Right forelimb (tissue), 1 donor: ENCODE results near the gene TAC3.
"Not testable (repeated sequence)": the region's sequence is repeated elsewhere in the genome, so short reads cannot be mapped to it uniquely, and the experiment has no call there.

ENCODE experiments used
- DNase-seq: peaks from one replicate; pipeline ENCODE4 v3.0.0-alpha.2; 2018

Gene TAC3

DNA sequence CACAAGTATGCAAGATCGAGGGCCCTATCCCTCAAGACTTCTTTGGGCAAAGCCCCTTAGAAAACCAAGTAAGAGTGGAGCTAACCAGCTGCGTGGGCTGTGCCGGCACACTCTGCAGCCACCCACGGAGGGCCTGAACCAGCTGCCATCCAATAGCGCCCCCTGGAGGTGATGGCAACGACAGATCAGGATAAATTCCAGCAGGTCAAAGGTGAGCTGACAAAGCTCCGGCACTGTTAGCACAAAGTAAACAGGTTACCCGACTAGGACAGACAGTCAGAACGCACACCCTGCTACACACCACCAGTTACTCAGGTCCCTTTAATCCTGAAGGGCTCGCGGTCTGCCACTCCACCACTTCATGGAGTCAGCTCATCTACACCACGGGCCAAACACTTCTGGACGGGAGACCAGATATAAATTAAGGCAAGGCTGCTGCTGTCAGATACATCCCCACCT lies 14.9 kb downstream of the TAC3 start:
- no peak for DNase-seq

DNA sequence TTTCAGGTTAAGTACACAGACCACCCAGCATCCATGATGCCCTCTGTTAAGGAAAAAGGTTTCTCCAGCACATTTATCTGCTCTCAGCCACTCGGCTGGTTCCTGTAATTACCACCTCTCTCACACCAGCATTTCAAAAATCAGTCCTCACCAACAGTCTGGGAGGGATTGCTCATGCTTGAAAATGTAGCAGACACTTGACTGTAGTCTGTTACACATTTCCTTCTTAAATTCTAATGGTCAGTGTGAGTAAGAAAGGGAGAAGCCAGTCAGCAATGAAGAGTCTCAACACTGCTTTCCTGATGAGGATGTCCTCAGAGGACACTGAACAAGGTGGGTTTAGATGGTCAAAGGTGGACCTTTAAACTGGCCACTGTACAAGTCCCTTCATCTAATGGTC lies 15.9 kb downstream of the TAC3 start:
- DNase-seq, result no peak

DNA sequence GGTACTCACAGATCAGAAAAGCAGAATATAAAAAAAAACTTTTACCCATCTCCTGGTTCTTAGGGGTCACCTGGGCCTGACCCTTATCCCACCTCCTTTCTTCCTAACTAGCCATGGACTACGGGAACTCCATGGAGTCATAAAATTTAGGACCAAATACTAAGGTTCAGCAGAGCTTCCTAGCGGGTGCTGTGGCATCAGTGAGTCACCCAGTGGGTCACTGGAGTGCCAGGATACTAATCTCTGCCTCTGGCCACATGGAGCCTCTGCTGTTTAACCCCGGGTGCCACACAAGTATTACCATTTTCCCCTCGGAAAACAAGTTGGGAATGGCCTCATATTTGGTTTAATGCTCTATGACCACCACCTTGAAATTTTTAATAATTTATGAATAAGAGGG lies 16.9 kb downstream of the TAC3 start:
- no peak for DNase-seq

DNA sequence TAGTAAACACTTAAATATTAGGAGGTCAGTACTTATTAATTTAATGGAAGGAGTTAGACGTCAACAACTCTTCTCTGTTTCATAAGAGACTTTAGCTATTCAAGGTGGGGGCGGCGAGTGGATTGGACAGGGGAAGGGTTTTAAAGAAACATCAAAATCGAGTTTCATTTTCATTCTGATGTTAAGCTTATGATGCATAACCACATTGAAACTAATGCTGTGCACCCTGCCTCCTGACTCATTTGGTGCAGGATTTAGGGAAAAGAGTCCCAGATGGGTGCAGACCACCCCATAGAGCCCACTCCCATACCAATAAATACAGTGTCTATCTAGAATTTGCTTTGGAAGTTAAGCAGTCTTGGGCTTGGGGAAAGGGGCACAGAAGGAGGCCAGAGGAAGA lies 17.3 kb downstream of the TAC3 start:
- DNase-seq, result no peak

DNA sequence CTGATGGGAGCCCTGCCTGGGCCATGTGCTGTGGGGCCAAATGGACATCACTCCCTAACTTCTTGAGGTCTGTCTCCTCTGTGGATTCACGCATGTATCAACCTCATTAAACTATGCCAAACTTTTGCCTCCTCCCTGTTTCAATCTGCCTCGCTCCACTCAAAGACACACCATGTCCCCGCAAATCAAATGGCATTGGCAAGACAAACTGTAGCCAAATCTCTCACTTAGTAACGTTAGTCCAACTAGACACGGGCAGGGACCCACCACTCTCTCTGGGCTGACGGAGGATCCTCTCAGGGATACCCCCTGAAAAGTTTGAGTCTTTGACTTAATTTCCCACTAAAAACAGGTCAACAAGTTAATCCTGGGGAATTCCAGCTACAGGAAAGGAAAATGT lies 18.0 kb downstream of the TAC3 start:
- DNase-seq, result no peak

DNA sequence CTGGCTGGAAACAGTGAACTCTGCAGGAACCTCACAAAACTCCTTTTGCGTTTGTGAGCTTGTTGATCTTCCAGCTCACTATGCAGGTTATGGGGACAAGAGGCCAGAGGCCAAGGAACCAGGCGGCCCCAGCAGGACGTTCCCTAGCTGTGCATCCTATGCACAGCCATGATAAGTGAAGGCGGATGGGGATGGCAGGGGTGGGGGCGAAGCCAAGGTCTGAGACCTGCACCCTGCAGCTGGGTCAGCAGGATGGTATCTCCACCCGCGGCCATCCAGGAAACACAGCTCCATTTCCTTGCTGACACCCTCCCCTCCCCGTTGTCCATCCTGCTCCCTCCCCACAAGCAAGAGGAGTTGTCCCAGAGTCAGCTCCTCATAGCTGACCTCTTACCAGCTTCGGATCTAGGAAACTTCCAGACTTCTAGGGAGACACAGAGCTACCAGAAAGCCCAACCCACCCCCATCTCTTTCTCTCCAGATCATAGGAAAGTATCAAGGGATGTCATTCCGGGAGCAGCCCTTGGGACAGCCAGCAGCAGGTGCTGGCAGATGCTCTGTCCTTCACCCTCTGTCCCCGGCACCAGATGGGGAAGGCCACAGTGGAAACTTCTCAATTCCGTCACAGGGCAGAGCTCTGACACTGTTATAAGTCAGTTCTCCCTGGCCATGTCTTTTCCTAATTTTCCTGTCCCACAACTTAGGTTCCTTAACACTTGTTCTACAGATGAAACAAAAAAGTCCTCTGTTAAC lies 19.4 kb downstream of the TAC3 start:
- DNase-seq, result no peak

DNA sequence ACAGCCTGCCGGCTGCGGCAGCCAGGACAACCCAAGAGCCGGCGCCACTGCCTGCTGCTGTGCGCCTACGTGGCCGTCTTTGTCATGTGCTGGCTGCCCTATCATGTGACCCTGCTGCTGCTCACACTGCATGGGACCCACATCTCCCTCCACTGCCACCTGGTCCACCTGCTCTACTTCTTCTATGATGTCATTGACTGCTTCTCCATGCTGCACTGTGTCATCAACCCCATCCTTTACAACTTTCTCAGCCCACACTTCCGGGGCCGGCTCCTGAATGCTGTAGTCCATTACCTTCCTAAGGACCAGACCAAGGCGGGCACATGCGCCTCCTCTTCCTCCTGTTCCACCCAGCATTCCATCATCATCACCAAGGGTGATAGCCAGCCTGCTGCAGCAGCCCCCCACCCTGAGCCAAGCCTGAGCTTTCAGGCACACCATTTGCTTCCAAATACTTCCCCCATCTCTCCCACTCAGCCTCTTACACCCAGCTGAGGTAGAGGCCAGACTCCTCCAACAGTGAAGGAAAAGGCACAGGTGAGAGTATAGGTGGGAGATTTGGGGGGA lies 20.3 kb downstream of the TAC3 start:
- DNase-seq, result no peak

DNA sequence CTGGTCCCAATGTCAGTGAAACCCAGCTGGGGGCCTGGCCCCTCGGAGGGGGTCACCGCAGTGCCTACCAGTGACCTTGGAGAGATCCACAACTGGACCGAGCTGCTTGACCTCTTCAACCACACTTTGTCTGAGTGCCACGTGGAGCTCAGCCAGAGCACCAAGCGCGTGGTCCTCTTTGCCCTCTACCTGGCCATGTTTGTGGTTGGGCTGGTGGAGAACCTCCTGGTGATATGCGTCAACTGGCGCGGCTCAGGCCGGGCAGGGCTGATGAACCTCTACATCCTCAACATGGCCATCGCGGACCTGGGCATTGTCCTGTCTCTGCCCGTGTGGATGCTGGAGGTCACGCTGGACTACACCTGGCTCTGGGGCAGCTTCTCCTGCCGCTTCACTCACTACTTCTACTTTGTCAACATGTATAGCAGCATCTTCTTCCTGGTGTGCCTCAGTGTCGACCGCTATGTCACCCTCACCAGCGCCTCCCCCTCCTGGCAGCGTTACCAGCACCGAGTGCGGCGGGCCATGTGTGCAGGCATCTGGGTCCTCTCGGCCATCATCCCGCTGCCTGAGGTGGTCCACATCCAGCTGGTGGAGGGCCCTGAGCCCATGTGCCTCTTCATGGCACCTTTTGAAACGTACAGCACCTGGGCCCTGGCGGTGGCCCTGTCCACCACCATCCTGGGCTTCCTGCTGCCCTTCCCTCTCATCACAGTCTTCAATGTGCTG lies 21.0 kb downstream of the TAC3 start:
- DNase-seq, result no peak

DNA sequence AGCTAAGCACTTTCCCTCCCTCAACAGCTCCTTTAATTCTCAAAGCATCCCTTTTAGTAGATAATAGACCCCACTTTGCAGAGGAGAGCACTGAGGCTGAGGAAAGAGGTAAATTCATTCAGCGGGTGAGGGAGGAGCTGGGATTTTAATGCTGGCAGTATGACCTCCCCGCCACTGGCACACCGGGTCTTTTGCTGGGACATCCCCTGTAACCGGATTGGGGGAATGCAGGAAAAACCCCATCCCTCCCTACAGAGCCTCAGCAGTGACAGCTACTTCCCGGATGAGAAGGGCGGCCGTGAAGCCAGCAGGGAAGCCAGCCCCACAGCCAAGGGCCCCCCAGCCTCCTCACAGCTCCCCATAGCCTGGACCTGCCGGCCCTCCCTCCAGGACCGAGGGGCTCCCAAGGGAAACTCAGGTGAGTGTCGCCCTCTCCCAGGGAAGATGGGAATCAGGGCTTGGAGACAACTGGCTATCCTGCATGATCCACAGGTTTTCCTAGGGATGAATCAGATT lies 22.0 kb downstream of the TAC3 start:
- no peak for DNase-seq

DNA sequence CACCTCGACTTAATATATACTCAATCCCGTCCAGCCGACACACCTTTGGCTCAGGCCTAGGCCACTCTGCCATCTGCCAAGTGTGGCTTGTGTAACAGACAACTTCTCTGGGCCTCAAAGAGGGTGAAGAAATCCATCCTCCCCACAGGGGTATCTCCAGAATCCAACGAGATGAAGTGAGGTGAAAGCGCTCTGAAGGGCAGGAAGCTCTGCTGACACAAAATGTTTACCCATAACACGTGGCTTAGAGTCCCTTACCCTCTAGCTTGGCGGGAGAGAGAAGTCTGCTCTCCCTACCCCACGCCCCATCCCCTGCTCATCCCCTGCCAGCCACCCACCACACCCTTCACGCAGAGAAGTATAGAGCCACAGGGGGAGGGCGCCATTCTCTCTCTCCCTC lies 23.0 kb downstream of the TAC3 start:
- no peak for DNase-seq

DNA sequence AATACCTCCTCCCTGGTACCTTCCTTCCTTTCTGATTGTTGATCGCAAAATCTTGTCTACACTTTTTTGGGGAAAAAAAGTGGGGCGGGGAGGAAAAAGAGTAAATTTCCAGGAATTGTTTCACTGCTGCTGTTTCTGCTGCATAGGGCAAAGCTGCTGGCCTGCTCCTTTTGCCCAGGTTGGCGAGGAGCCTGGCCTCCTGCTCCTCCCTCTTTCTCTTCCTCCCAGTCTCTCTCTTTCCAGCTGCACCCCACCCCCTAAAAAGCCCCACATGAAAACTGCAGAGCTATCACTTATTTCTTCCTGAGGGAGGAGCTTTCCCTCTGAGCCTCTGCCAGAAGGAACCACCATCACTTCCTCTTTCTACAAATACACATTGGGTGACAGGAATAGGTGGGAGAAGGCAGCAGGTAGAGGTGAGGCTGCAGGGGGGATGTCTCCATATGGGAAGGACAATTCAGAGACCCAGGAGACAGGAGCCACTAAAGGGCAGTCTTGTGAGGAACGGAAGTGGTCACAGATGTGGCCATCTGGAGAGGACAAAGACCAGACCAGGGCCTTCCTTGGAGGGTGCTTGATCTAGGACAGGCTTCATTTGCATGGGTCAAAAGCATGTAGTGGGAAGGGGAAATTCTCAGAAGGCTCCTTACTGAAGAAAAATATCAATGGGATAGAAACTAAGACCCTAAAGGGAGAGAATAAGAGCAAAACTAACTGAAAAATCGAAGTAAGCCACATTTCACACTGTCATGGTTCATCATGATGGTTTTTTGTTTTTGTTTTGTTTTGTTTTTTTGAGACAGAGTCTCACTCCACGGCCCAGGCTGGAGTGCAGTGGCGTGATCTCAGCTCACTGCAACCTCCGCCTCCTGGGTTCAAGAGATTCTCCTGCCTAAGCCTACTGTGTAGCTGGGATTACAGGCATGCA lies 24.7 kb downstream of the TAC3 start:
- no peak for DNase-seq

DNA sequence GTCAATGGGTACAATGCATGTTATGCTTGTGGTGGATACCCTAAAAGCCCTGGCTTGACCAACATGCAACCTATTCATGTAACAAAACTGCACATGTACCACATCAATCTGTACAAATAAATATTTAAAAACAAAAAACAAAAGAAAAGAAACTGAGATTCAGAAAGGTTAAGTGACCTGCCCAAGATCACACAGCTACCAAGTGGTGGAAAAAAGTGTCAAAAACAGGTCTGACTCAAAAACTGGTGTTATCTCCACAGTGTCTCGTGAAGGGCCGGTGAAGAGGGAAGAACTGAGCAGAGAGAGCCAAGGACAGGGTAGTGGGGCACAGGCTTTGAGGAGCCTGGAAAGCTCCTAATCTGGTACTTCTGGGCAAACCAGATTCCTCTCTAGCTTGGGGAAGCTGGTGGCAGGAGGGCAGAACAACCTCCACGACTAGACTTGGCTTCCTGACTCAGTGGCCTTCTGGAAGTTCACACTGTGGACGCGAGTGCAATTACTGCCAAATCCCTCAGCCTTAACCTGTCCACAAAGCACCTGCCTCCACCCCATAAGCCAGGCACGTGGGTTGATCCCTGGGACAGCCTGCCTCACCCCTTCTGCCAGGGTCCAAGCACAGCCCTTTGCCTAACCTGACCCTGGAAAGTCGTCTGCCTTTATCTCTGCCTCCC lies 25.5 kb downstream of the TAC3 start:
- no peak for DNase-seq

DNA sequence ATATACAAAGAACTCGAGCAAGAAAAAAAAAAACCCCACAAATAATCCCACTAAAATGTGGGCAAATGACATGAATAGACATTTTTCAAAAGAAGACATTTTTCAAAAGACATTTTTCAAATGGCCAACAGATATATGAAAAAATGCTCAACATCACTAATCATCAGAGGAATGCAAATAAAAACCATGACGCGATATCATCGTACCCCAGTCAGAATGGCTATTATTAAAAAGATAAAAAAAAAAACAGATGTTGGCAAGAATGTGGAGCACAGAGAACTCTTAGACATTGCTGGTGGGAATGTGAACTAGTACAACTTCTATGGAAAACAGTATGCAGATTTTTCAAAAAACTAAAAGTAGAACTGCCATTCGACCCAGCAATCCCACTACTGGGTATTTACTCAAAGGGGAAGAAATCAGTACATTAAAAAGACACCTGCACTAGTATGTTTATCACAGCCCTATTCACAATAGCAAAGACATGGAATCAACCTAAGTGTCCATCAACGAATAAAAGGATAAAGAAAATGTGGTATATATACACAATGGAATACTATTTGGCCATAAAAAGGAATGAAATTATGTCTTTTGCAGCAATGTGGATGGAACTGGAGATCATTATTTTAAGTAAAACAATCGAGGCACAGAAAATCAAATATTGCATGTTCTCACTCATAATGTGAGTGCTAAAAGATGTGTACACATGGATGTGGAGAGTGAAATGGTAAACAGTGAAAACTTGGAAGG lies 26.3 kb downstream of the TAC3 start:
- DNase-seq, result no peak

DNA sequence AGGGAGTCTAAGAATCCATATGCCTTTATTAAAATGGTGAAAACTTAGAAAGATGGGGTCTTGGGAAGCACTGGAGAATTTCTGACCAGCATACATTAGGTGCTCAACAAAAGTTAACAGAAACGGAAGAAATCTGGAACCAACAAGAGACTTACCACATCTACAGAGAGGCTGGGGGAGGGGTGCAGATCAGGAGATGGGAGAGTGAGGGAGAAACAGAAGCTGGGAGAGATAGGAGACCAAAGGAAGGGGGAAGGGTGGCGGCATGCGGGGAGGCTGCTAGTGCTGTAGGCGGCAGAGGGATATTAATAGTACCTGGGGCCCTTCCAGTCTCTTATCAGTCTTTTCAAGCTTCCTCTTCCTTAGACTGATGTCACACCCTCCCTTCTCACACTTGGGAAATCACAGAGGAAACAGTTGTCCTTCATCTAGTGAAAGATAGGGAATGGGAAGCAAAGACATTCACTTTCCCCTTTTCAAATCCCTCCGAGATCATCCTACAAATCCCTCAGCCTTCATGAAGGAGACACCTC lies 28.1 kb downstream of the TAC3 start:
- DNase-seq, result no peak

DNA sequence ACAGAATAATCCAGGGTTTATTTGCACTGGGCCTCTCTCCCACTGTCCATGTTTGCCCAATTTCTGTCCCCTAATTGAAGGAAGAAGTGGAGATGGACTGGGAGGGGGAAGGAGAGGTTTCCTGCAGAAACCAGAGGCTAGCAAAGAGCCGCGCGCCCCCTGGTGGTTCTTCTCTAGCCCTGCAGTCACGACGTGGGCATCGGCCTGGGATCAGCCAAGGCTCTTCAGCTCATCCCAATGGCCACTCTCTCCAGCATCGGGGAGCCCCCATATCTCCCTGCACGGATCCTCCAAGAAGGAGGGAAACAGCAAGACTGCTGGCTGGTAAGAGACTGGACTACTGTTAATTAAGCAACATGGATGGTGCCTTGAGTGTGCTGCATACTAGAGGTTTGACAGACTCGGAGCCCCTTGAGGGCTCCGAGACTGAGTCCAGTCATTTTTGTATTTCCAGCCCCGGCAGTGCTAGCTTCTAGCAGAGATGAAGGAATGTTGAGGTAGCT lies 28.7 kb downstream of the TAC3 start:
- peak; percentile 86 for DNase-seq

DNA sequence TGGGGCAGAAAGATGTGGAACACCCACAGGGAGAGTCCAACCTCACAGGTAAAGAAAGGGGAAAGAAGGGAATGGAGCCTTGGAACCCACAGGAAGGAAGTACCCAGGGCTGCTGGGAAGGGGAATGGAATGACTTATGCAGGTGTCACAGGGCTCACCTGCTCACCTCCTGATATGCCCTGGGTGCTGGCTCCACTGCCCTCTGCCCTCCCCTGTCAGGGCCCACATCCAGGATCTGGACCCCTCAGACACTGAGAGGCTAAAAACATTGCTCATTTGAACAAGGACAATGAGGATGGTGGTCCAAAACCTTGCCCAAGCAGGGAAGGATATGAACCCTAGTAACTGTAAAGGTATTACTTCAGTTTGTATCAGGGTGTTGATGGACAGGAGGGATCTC lies 29.3 kb downstream of the TAC3 start:
- no peak for DNase-seq

DNA sequence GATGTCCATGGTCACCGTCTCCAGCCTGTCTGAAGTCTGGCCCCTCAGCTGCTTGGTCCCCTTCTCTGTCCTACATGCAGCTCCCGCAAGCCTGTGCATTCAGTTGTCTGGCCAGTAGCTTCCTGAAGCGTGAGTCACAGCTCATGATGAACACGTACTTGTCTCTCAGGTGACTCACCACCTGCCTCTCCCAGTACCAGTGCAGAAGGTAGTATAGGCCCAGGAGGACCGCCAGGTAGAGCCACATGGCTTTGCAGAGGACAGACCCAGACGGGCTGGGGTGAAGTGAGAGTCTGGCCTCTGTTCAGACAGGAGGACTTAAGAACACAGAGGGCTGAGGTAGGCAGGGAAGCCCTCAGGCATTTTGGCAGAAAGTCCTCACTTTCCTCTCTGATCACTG lies 30.6 kb downstream of the TAC3 start:
- not testable (repeated sequence) for DNase-seq

DNA sequence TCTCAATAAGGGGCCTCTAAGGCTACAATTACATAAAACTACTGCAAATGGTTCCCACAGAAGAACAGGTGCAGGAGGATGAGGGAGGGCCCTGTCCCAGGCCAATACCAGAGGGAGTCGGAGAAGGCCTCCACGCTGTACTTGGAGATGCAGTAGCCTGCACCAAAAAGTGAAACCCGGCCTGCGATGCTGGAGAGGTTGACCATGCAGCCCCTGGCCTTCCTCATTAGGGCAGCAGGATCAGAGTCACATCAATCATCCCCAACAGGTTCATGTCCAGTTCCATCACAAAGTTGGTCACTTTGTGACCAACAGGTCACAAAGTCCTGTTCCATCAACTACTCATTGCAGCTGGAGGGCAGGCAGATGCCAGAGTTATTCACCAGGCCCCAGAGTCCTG lies 32.9 kb downstream of the TAC3 start:
- no peak for DNase-seq

DNA sequence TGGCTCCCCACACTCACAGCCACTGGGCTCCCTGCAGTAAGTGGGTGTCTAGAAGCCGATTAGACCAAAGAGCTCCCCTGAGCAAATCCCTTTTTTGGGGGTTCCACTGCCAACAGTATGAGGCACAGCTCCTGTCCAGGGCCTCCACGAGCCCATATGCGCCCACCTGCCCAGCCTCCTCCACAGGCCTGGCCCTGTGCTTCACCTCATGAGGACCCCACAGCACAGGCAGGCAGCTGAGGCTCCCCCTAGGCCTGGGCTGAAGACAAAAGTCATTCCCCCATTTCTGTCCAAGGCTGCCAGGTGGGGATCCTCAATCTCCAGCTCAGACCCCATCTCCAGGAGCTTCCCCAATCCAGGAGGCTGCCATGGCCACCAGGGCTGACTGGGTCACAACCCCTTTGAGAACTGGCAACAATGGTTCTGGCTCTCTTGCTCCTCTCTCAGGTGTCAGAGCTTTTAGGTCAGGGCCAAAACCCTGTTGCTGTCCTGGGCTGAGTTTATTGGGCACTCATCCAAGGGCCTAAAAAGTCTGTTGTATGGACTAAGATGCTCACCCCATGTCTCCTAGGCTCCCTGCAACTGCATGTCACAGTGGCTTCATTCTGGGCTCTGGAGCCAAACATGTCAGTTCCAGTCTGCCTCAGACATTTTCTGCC lies 33.6 kb downstream of the TAC3 start:
- DNase-seq, result not testable (repeated sequence)

DNA sequence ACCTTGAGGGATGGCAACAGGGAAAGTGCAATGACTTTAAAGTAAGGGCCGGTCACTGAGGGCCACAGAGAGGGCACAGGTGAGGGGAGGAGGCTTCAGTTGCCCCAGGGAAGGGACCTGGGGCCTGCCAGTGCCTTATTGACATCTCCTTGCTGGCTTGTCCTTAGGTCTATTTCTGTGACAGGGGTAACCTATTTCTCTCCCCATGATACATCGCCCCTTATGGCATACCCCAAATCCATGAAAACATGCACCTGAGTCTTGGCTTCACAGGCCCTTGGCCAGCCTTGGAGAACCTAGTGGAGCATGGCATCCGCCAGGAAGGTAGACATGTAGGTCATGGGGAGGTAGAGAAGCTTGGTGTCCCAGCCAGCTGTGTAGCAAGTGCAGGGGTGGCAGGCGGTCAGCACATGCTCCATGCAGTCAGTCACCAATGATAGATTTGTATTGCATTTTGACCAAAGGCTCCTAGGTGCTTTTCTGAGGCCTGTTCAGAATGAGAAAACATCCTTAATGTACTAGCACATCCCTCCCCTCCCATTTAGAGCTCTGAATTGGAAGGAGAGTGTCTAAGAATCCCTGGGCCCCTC lies 35.3 kb downstream of the TAC3 start:
- DNase-seq, result no peak
